ENCODE data around the gene ATP6V1G1.

GRCh38 chr9:114571391-114571790 is 16.2 kb upstream of the ATP6V1G1 start:
- TF ChIP-seq POLR2AphosphoS5 (IDR thresholded peaks at IDR 0.05): no peak
- TF ChIP-seq POLR2A (IDR thresholded peaks at IDR 0.05): no peak
- TF ChIP-seq CTCF (IDR thresholded peaks at IDR 0.05): no peak
- TF ChIP-seq EP300 (IDR thresholded peaks at IDR 0.05): no peak

Measured in upper lobe of left lung (tissue), 4 donors.